Measurements from ENCODE around the gene MPPED2. TPM values are rescaled to one million over a fixed set of nuclear protein-coding genes. Genes with fewer than 3 reads are reported as not detected.

The MPPED2 gene
- total and polyA plus RNA-seq, 2 of the 13 experiments (the other 11 are each of a cell fraction or from before 2014, with no cell fraction given), result not detected

DNA sequence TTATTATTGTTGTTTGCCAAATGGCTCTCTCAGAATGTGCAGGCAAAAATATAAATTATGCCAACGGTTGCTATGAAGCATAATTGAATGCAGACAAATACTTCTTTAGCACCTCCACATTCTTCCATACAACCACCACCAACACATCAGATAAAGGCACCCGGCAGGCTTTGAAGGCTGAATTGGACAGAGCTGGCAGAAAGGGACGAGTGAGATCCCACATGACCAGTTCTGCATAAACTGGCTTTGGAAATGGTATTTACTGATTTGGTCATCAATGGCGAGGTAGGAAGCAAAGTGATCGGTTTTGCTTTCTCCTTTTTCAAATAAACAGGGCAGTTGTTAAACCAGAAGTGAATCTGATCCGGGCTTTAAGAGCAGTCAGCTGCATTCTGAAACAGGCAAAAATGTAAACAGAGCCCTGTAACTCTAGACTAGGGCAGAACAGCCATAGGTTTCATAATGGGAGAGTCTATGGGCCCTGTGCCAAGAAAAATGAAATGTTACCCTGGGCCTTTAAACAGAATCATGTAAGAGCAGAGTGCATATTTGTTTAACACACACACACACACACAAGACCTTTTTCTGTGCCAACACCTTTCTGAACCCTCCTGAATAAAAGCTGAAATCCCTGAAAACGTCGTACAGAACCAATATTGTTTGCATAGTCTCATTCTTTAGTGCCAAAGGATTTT lies 97.7 kb downstream of the MPPED2 start (continued):
- TF ChIP-seq, protein P1, sequence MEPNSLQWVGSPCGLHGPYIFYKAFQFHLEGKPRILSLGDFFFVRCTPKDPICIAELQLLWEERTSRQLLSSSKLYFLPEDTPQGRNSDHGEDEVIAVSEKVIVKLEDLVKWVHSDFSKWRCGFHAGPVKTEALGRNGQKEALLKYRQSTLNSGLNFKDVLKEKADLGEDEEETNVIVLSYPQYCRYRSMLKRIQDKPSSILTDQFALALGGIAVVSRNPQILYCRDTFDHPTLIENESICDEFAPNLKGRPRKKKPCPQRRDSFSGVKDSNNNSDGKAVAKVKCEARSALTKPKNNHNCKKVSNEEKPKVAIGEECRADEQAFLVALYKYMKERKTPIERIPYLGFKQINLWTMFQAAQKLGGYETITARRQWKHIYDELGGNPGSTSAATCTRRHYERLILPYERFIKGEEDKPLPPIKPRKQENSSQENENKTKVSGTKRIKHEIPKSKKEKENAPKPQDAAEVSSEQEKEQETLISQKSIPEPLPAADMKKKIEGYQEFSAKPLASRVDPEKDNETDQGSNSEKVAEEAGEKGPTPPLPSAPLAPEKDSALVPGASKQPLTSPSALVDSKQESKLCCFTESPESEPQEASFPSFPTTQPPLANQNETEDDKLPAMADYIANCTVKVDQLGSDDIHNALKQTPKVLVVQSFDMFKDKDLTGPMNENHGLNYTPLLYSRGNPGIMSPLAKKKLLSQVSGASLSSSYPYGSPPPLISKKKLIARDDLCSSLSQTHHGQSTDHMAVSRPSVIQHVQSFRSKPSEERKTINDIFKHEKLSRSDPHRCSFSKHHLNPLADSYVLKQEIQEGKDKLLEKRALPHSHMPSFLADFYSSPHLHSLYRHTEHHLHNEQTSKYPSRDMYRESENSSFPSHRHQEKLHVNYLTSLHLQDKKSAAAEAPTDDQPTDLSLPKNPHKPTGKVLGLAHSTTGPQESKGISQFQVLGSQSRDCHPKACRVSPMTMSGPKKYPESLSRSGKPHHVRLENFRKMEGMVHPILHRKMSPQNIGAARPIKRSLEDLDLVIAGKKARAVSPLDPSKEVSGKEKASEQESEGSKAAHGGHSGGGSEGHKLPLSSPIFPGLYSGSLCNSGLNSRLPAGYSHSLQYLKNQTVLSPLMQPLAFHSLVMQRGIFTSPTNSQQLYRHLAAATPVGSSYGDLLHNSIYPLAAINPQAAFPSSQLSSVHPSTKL (CRISPR knock-in tag; IDR thresholded peaks at IDR 0.05), result peak; percentile 94
- TF ChIP-seq RAD21 (CRISPR knock-in tag; IDR thresholded peaks at IDR 0.05) (no peak), ZNF792 (CRISPR knock-in tag; IDR thresholded peaks at IDR 0.05) (no peak), FOSL2 (CRISPR knock-in tag; IDR thresholded peaks at IDR 0.05) (0 out of 2 replicates have a peak, but pooled peaks have one; percentile 30), HMG20A (CRISPR knock-in tag; IDR thresholded peaks at IDR 0.05; ENCODE audit: borderline replicate concordance) (peak; percentile 77; the same call in 1 of the 2 replicates), ZNF451 (CRISPR knock-in tag; IDR thresholded peaks at IDR 0.05) (no peak; the same call in 1 of the 2 replicates), ZSCAN9 (CRISPR knock-in tag; IDR thresholded peaks at IDR 0.05; ENCODE audit: borderline replicate concordance) (no peak; the same call in 1 of the 2 replicates), FOXK1 (CRISPR knock-in tag; IDR thresholded peaks at IDR 0.05; ENCODE audit: borderline replicate concordance, low read depth) (peak; percentile 86), ATRX (CRISPR knock-in tag; IDR thresholded peaks at IDR 0.05; ENCODE audit: borderline replicate concordance) (no peak), IRX3 (CRISPR knock-in tag; IDR thresholded peaks at IDR 0.05; ENCODE audit: borderline replicate concordance, low read depth) (no peak), NFIB (CRISPR knock-in tag; IDR thresholded peaks at IDR 0.05; ENCODE audit: borderline replicate concordance) (no peak), ZNF121 (CRISPR knock-in tag; IDR thresholded peaks at IDR 0.05) (no peak), HMGA1 (CRISPR knock-in tag; conservative IDR thresholded peaks at IDR 0.05) (no peak), ZNF296 (CRISPR knock-in tag; conservative IDR thresholded peaks at IDR 0.05) (no peak), GLI4 (CRISPR knock-in tag; IDR thresholded peaks at IDR 0.05; ENCODE audit: borderline replicate concordance) (no peak), ZNF749 (CRISPR knock-in tag; IDR thresholded peaks at IDR 0.05; ENCODE audit: borderline replicate concordance) (no peak), DMAP1 (CRISPR knock-in tag; IDR thresholded peaks at IDR 0.05) (no peak), ETV6 (CRISPR knock-in tag; conservative IDR thresholded peaks at IDR 0.05) (no peak), HNF4G (IDR thresholded peaks at IDR 0.05; ENCODE audit: borderline replicate concordance, low read depth, low read length) (peak; percentile 81), HNF4G (CRISPR knock-in tag; IDR thresholded peaks at IDR 0.05; ENCODE audit: borderline replicate concordance, low read depth) (no peak)
- TF ChIP-seq, protein P2, sequence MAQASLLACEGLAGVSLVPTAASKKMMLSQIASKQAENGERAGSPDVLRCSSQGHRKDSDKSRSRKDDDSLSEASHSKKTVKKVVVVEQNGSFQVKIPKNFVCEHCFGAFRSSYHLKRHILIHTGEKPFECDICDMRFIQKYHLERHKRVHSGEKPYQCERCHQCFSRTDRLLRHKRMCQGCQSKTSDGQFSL (CRISPR knock-in tag; IDR thresholded peaks at IDR 0.05), result no peak
- TF ChIP-seq, protein P3, sequence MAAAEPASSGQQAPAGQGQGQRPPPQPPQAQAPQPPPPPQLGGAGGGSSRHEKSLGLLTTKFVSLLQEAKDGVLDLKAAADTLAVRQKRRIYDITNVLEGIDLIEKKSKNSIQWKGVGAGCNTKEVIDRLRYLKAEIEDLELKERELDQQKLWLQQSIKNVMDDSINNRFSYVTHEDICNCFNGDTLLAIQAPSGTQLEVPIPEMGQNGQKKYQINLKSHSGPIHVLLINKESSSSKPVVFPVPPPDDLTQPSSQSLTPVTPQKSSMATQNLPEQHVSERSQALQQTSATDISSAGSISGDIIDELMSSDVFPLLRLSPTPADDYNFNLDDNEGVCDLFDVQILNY (CRISPR knock-in tag; conservative IDR thresholded peaks at IDR 0.05), result no peak
- TF ChIP-seq, protein P4, sequence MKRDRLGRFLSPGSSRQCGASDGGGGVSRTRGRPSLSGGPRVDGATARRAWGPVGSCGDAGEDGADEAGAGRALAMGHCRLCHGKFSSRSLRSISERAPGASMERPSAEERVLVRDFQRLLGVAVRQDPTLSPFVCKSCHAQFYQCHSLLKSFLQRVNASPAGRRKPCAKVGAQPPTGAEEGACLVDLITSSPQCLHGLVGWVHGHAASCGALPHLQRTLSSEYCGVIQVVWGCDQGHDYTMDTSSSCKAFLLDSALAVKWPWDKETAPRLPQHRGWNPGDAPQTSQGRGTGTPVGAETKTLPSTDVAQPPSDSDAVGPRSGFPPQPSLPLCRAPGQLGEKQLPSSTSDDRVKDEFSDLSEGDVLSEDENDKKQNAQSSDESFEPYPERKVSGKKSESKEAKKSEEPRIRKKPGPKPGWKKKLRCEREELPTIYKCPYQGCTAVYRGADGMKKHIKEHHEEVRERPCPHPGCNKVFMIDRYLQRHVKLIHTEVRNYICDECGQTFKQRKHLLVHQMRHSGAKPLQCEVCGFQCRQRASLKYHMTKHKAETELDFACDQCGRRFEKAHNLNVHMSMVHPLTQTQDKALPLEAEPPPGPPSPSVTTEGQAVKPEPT (CRISPR knock-in tag; IDR thresholded peaks at IDR 0.05; ENCODE audit: low read depth), result no peak
